Fibroblast of pulmonary artery (primary cell): ENCODE measurements around the gene PYGO1.

ENCODE experiments used
- DNase-seq: peaks from one replicate; pipeline ENCODE4 v3.0.0-alpha.2; 2010; ENCODE audit warnings: low read depth
- H3K4me3 ChIP-seq: replicated peaks from 2 replicates; pipeline ENCODE4 v1.5.1; 2011; ENCODE audit warnings: low read depth, mild to moderate bottlenecking, control low read depth, low read length, moderate library complexity
- CTCF ChIP-seq: IDR thresholded peaks from 2 replicates; pipeline ENCODE4 v1.5.1; 2011; ENCODE audit warnings: mild to moderate bottlenecking, control low read depth, low read length, inconsistent platforms; ENCODE audit errors: missing control alignments

The PYGO1 gene

GRCh38 chr15:55588070-55588814 is at the start of gene PYGO1:
PYGO1 (minus strand) TSS chr15:55588345; CDS start chr15:55587883, 462 bp downstream.
- peak; percentile 66 for DNase-seq
- TF ChIP-seq CTCF = no peak
- peak within 1 kb of the TSS; percentile 70 for H3K4me3 ChIP-seq

- DNase-seq = no peak
- TF ChIP-seq CTCF = no peak
- no peak overlapping the region for H3K4me3 ChIP-seq
Observed at GRCh38 chr15:55637086-55637485, 48.9 kb upstream of the PYGO1 start.

GRCh38 chr15:55633731-55634130 is 45.6 kb upstream of the PYGO1 start:
- no peak for DNase-seq
- TF ChIP-seq CTCF = no peak
- H3K4me3 ChIP-seq = no peak overlapping the region

- no peak for DNase-seq
- TF ChIP-seq CTCF = no peak
- no peak overlapping the region for H3K4me3 ChIP-seq
Observed at GRCh38 chr15:55632434-55632833, 44.3 kb upstream of the PYGO1 start.

GRCh38 chr15:55630858-55631257 is 42.7 kb upstream of the PYGO1 start:
- TF ChIP-seq CTCF = no peak
- no peak for DNase-seq
- H3K4me3 ChIP-seq = no peak overlapping the region

GRCh38 chr15:55628369-55628730 is 40.2 kb upstream of the PYGO1 start:
- no peak for TF ChIP-seq CTCF
- no peak overlapping the region for H3K4me3 ChIP-seq
- no peak for DNase-seq

GRCh38 chr15:55627730-55628368 is 39.7 kb upstream of the PYGO1 start:
- no peak overlapping the region for H3K4me3 ChIP-seq
- DNase-seq = peak; percentile 90
- TF ChIP-seq CTCF = peak; percentile 2
